DMS 273 (cell line): Measurements from ENCODE around the gene PSMD6.

ENCODE experiments used
- DNase-seq: peaks from one replicate; lab custom pipeline; 2025; ENCODE audit not compliant: unreplicated experiment; lab: John Stamatoyannopoulos, UW

Gene PSMD6

DNA sequence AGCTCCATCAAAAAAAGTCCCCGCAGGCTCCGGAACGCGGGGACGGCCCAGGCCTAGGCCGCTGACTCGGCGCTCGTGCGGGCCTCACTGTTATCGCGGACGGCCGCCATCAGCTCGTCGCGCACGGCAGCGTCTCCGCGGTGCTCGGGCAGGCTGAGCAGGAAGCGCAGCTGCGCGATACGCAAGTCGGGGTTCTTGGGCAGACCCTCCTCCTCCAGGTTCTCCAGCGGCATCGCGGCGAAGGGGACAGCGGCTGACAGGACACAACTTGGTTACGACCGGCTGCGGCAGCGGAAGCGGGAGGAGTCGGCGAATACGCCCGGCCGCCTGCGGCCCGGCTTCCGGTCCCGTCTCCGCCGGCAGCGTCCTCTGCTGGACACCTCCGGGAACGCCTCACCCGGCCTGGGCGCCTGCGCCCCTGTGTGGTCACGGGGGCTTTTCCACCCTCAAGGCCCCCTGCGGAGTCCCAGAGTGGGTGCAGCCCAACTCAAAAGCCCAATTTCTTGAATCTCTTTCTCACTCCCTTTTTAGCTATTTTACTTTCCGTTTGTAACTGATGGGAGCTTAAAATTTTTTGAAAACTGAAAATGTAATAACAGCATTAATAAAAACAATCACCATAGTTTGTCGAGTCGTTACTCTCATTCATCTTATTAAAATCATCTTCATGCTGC is at the start of gene PSMD6:
Gene PSMD6 (minus strand): TSS at position 308 of the 674 bp plus-strand sequence. CDS start 75 bp downstream, at position 233.
- peak; percentile 92 for DNase-seq

DNA sequence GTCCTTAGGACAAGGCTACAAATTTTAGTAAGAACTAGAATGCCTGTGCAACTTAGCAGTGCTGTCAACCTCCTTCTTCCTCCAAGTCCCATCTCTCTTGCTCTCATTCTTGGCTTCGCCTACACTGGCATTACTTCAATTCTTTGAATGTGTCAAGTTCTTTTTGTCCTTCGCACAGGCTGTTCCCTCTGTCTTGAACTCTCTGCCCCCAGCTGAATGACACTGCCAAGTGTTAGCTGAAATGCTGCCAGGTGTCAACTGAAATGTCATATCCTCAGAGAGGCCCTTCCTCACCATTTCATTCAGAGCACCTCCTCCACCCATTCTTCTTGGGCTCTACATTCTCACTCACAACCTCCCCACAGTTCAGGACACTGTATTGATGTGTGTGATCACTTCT is 48.8 kb upstream of the PSMD6 start:
- no peak for DNase-seq

DNA sequence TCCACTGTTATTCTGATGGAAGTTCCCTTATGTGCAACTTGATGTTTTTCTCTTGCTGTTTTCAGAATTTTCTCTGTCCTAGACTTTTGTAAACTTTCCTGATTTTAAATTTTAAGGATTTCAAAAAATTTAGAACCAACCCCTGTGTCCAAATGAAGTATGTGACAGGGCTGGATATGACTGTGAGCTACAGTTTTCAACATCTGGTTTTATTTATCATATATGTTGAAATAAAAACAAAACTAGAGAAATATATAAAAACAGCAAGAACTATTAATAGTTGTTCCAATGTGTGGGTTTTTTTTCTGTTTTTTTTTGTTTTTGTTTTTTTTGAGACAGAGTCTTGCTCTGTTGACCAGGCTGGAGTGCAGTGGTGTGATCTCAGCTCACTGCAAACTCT is 47.4 kb upstream of the PSMD6 start:
- DNase-seq: no peak

DNA sequence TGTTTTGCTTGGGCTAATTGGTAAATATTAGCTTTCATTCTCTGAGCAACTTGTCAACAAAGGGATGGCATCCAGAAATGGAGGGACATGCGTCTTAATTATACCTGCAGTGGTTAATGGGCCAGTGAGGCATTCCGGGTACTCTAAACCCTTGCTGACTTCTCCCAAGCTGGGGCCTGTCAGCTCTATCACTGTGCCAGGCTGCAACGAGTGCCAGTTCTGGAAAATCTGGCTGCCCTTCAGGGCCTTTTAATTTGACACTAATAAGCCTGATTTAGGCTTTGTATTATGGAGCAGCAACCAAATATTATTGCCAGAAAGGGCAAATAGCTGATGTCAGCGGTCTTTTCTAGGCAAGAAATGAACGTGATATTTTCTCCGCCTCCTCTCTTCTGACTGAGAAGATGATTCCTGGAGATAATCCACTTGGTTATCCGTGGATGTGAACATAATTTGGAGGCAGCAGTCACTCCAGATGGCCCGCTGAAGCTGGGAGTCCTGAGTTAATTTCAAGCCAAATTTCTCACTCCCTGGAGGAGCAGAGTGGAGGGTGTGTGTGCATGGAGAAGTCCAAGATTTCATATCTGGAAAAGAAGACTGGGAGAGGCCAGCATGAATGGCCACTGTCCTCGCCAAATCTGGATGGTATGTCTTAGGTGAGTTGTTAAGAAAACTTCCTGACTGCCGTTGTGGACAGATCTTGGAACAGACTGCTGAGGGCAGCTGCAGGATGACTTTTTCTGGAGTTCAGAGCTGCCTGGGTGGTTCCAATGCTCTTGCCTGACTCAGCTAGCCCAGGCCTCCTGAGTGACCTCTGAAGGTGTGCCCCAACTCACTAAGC is 44.4 kb upstream of the PSMD6 start:
- DNase-seq: peak; percentile 82

DNA sequence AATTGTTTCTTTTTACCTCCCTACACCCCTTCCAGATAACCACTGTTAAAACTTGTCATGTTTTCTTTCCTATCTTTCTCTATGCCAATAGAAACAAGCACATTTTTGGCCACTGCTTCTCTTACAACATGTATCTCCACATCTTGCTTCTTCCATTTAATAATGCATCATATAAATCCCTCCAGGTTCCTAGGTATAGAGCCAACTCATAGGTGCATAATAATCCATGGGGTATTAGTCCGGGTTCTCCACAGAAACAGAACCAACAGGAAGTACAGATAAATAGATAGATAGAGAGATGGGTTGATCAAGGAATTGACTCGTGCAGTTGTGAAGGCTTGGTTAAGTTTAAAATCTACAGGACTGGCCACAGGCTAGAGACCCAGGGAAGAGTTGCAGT is 41.5 kb upstream of the PSMD6 start:
- DNase-seq: no peak

DNA sequence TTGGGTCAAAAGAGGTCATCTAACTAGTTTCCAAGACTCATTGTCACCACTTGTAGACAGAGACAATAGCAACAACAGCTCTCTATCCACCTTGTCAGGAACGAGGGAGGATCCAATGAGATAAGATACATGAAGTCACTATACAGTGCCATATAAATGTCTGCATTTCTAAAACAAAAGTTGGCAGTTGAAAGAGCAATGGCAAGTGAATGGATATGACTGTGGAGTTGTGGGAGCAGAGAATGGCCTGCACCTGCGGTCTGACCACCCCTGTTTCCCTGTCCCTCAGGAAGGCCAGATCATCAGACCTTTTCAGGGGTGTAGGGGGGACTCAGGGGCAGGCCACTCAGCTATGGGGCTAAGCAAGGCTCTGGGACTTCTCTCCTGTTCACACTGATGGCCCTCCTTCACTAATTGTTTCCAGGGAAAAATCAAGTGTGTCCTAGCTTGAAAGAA is 40.7 kb upstream of the PSMD6 start:
- no peak for DNase-seq

DNA sequence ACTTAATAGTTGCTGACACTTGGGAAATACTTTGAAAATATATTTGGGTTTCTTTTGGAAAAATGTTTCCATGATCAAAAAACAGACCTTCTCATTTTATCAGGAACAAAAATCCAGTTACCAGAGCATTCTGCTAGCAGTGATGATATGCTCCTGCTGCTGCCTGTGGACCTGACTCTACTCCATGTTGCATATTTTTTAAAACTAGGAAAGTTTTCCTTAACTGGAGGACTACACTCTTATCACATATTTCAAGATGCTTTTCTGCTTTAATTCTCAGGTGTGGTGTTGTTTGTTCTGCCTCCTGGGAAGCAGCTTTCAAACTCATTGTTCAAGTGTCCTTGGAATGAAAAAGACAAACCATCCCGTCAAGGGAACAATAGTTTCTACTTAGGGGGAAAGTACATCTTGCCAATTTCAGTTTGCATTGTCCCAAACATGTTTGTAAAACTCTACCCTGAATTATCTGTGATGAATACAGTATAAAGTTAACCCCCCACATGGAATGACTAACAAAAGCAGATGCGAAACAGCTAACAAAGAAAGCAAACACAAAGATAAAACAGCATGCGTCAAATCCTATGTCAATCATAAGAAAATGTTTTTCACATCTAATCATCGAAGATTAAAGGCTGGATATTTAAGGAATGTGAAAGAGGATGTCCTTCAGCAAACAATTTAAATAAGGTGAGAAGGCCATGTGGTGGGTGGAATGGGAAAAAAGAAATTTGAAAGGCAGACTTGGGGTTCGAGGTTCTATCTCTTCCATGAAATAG is 40.1 kb upstream of the PSMD6 start:
- DNase-seq: no peak

DNA sequence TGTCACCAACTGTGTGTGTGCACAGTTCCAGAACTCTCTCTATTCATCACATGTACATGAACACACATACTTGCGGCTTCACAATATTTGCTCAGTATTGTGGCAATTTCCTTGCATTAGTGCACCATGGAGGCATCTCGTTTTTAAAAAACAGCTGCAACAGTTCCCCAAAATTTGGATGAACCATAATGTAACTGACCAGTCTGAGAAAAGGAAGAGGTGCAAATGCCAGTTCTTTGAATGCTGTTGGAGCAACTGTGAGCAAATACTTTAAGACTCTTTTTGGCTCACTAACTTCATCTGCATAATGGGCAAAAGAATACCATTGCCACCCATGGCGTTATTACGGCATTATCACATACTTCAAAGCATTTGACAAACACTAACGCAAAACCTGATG is 38.3 kb upstream of the PSMD6 start:
- DNase-seq: no peak

DNA sequence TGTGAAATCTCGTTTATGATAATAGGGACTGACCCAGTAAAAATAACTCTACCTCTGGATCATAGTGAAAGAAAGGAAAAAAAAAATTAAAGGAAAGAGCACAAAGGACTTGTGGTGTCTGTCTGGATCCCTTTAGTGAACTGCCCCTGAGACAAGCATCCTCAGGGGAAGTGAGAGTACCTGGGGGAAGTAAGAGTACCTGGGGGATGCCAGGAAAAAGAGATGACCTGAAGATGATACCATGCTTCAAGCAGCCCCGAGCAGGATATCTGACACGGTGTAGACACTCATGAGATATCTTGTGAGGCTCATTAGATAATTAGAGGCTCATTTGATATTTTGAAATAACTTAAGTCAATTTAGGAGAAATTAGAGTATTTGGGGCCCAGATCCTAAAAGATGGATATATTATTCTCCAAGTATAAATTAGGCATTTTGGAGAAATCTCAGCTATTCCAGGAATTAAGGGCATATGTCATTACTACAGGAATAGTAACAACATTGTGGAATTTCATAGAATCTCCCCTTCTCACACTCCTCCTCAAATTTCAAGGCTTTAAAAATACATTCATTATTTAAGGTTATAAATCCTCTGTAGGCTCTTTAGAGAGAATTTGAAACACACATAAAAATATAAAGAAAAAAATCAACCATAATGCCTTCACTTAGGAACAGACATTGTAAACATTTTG is 36.3 kb upstream of the PSMD6 start:
- no peak for DNase-seq

DNA sequence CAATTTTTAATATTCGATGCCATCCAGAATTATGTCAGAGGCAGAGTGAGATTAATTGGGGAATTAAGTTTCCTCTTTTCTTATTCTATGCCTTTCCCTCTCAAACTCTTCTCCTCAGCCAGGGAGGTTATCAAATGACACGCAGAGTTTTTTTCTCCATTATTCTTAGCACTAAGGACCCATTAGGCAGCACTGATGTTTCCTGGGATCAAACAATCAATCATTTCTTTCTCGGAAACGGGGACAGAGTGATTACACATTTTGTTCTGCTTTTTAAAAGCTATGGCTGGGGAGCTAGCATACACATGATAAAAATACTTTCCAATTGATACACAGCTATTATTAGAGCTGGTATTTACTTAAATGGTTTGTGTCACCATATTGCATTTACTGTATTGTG is 35.3 kb upstream of the PSMD6 start:
- no peak for DNase-seq

DNA sequence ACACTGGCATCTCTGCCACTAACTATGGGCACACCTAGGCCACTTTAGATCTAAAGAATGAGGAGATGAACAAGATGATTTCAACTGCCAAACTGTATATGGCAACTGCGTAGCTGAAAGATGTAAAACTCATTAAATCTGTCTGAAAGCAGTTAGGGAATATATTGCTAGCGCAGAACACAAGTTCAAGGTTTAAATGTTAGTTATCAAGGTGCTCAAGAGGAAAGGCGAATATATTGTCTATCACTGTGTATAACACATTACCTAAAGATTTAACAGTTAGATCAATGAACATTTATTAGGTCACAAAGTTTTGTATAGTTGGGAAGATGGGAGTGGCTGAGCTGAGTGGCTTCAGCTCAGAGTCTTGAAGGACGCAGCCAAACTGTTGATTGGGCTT is 33.9 kb upstream of the PSMD6 start:
- no peak for DNase-seq

DNA sequence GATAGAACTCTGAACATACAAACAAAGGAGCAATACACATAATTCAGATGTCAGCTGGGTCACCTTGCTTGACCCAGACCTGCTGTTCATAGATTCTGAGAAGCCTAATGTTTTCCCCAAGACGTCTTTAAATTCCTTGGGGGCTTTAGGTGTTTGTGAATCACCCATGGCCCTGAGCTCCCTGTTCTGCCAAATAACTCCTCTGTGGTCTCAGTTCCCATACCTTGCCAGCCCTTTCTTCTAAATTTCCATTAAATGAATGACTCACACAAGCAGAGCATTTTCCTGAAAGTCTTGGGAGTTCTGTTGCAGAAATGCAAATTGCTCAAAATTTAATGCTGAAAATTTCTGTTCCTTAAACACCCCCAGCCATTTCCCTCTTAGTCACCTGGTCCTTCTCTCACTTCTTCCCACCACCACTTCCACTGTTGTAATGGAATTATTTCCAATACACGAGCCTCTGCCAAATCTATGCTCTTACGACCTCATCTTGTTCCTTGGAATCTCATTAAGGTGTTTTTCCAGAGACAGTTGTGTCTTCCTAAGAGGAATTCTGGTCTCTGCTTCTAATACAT is 33.4 kb upstream of the PSMD6 start:
- DNase-seq: no peak

DNA sequence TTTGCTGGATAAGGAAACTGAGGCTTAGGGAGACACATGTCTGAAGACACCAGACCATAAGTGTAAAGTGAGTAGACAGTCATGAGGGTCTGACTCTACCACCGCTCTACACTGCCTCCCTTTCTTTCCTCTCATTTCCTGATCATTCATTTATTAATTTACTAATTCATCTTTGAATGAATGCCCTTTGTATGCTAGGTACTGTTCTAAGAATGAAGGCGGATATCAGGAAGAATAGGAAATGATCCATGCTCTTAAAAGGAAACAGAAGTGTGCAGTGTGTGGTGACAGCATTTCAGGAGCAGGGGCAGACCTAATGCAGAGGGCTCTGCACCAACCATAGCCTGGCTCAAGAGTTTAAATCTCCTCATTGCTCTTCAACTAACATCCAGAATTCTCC is 31.8 kb upstream of the PSMD6 start:
- DNase-seq: no peak

DNA sequence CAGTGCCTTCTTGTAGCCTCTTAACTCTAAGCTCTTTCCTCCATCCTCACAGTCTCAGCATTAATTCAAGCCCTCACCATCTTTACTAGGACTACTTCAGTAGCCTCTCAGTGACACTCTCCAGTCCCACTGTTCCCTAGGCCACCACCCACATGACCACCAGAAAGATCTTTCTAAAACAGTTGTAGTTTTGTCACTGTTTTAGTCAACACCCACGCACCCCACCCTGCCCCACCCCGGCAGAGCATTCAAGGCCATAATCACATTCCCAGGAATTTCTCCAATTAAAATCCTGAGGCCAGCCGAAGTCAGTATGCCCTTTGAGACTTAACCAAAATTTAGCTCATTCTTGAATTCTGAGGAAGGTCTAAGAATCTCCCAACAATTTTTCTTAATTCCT is 31.2 kb upstream of the PSMD6 start:
- no peak for DNase-seq

DNA sequence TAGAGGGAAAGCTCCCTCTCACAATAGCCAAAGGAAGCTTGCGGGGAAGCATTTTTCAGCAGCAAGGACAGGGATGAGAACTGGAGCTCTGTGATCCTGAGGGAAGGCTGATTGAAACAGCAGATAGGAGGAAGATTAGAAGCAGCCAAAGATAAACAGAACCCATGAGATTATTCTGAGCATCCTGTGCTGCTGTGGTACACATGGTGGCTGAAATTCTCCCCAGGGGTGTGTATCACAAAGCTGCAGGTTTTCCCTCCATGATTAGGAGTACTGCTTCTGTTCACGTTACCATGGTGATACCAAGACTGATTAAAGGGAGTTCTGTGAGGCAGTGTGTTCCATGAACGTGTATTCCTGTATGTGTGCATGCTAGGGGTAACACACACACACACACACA is 30.3 kb upstream of the PSMD6 start:
- peak; percentile 13 for DNase-seq

DNA sequence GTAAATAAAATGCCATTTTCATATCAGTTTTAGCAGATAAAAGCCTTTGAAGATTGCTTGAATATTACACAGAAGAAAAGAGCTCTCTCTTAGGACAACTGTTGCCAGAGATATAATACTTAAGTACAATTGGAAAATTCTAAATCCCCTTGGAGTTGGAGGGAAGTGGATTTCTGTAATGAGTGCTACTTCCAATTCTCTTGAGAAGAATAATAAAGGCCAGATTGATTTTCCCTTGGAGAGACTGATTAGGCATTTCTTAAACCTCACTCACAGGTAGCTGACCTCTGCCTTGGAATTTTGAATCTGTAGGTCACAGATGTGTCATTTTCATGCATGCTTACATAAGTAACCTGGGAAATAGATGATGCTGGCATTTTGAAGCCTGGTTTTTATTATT is 29.8 kb upstream of the PSMD6 start:
- no peak for DNase-seq

DNA sequence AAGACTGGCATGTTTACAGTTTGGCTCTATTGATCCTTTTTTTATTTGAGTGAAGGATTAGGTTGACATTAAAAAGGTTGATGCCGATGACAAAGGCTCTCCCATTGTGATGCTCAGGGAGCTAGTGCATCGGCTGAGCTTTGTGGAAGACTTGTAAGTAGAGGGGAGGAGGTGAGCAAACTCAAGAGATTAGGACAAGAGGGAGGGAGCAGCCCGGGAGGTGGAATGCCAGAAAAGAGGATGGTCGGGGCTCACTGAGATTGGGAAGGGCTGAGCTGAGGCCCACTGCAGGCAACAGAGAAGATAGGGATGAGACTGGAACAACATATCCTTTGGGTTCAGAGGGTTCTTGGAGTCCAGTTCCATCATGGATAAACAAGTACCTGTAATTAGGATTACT is 26.5 kb upstream of the PSMD6 start:
- DNase-seq: no peak

DNA sequence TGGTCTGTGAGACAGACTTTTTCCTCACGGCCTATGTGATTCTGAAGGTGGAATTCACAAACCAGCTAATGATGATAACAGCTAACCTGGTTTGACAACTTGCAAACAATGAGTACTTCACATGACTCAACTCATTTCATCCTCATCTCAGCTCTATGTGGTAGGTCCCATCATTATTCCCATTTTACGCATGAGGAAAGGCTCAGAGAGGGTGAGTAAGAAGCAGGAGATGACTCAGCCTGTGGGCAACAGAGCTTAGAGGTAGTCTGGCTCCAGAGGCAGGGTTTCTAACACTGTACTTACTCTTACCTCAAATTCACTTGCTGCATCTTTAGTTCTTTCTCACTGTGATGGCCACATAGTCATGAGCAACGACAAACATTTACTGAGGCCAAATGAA is 25.8 kb upstream of the PSMD6 start:
- DNase-seq: no peak

DNA sequence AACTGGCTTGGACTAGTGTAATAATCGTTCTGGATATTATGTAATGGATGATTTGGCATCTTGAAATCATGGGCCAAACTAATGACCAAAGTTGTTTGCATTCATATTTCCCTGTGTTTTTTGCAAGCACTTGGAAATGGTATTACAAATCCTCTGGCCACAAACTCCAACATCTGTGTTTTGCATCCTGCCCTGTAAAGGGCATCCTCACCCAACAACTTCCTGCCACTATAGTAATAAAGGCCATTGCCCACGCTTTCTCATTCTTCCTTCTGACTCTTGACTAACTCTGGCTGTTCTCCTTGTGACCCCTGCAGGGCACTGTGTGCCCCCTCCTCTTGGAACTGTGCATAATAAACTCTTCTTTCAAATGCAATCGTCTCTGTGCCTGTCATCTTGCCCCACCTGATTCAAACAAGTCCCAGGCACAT is 25.4 kb upstream of the PSMD6 start:
- DNase-seq: no peak

DNA sequence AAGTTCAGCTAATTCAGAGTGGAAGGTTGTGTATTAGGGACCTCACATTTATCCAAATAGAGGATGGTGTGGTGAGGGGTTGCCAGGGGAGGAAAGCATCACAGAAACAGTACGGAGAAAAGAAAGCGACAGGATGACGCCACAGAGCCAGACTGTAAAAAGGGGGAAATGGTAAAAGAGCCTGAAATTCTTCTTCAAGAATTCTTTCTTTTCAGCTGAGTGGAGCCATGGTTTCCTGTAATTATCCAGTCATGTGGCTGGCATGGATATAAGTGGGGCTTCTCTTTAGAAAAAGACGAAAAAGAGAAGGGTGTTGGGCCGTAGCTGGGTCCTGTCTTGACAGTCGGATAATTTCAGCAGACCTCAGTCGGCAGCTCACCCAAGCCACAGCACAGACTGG is 24.5 kb upstream of the PSMD6 start:
- DNase-seq: no peak
